DOHH2 (cell line): ENCODE data around the gene MGAT4A.

ENCODE experiments used
- H3F3A ChIP-seq: fragments of 200-600 bp; sonication (generic), shearing (Covaris generic); 2 replicates; pipeline ENCODE4 v1.6.0; 2016; ENCODE audit warnings: antibody characterized with exemption, mild to moderate bottlenecking; ENCODE audit not compliant: control insufficient read depth, insufficient read depth
- H3K27ac ChIP-seq: fragments of 200-600 bp; sonication (generic); 2 replicates; pipeline ENCODE4 v1.5.1; 2014; ENCODE audit warnings: low read depth, mild to moderate bottlenecking, low read length, moderate library complexity
- H3K27me3 ChIP-seq: fragments of 200-600 bp; sonication (generic); 2 replicates; pipeline ENCODE4 v1.6.1; 2014; ENCODE audit warnings: mild to moderate bottlenecking, low read length, mixed read lengths; ENCODE audit not compliant: control insufficient read depth
- H3K36me3 ChIP-seq: fragments of 200-600 bp; sonication (generic); 2 replicates; pipeline ENCODE4 v1.6.1; 2014; ENCODE audit warnings: mild to moderate bottlenecking, low read length, moderate library complexity, mixed read lengths; ENCODE audit not compliant: control insufficient read depth
- H3K4me1 ChIP-seq: fragments of 200-600 bp; sonication (generic); 2 replicates; pipeline ENCODE4 v1.6.1; 2014; ENCODE audit warnings: mild to moderate bottlenecking, low read length, mixed read lengths; ENCODE audit not compliant: control insufficient read depth
- H3K4me2 ChIP-seq: fragments of 200-600 bp; sonication (generic); 2 replicates; pipeline ENCODE4 v1.6.0; 2014; ENCODE audit warnings: mild to moderate bottlenecking, low read length, moderate library complexity
- H3K4me3 ChIP-seq: fragments of 200-600 bp; sonication (generic); 2 replicates; pipeline ENCODE4 v1.5.1; 2014; ENCODE audit warnings: mild to moderate bottlenecking, low read length, mixed read lengths
- H3K79me2 ChIP-seq: fragments of 200-600 bp; sonication (generic); 2 replicates; pipeline ENCODE4 v1.6.1; 2014; ENCODE audit warnings: mild to moderate bottlenecking, low read length, mixed read lengths; ENCODE audit not compliant: control insufficient read depth
- H3K9me2 ChIP-seq: fragments of 200-600 bp; sonication (generic); replicated peaks from 2 replicates; pipeline ENCODE4 v1.6.1; 2014; ENCODE audit warnings: mild to moderate bottlenecking, low read length, mixed read lengths; ENCODE audit not compliant: control insufficient read depth
- H3K9me3 ChIP-seq: fragments of 200-600 bp; sonication (generic); 2 replicates; pipeline ENCODE4 v1.6.1; 2014; ENCODE audit warnings: antibody characterized with exemption, low read length, mixed read lengths; ENCODE audit not compliant: control insufficient read depth, insufficient read depth
- H4K20me1 ChIP-seq: fragments of 200-600 bp; sonication (generic); 2 replicates; pipeline ENCODE4 v1.6.0; 2014; ENCODE audit warnings: low read depth, mild to moderate bottlenecking, antibody characterized with exemption, low read length, moderate library complexity; ENCODE audit not compliant: control insufficient read depth, insufficient read depth
- EZH2phosphoT487 ChIP-seq: fragments of 200-600 bp; sonication (generic); IDR thresholded peaks from 2 replicates; pipeline ENCODE4 v1.6.1; 2017; ENCODE audit warnings: borderline replicate concordance, mild to moderate bottlenecking, antibody characterized with exemption, low read length, moderate library complexity, mixed read lengths
- TF ChIP-seq, protein P1 (sequence below): fragments of 200-600 bp; sonication (generic); IDR thresholded peaks from one replicate; pipeline ENCODE4 v1.5.1; 2014; ENCODE audit warnings: antibody characterized with exemption, mild to moderate bottlenecking, low read depth, low read length; ENCODE audit not compliant: poor library complexity, severe bottlenecking

MGAT4A gene

DNA sequence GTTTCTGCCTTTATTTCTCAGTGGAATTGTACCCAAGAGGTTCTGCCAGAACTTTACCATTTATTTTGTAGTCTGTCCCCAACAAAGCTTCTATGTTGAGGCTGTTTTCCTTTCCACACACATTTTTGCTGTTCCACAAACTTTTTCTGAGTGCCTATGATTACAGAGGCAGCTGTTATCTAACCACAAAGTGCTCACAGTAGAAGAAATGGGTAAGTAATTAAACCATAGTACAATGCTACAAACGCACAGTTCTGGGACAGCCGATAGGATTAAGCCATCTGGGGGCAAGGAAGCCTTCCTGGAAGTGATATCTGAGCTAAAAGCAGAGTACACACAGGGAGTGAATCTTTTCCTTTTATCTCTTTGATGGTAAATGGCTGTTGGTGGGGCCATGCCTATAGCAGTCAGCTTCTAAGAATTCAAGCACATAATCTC is 3.9 kb upstream of the MGAT4A start:
- Histone ChIP-seq H3K4me3 (no peak overlapping the region), H3K27ac (no peak overlapping the region), H3F3A (no peaks in the 10 kb centered on the region), H4K20me1 (no peaks in the 10 kb centered on the region), H3K36me3 (no peaks in the 10 kb centered on the region), H3K79me2 (no peaks in the 10 kb centered on the region), H3K4me2 (no peak overlapping the region), H3K9me2 (no peaks in the 10 kb centered on the region), H3K27me3 (peaks cover 27% of the 10 kb centered on the region), H3K4me1 (peaks cover 27% of the 10 kb centered on the region), H3K9me3 (no peaks in the 10 kb centered on the region)
- TF ChIP-seq EZH2phosphoT487: no peak
- TF ChIP-seq, protein P1, sequence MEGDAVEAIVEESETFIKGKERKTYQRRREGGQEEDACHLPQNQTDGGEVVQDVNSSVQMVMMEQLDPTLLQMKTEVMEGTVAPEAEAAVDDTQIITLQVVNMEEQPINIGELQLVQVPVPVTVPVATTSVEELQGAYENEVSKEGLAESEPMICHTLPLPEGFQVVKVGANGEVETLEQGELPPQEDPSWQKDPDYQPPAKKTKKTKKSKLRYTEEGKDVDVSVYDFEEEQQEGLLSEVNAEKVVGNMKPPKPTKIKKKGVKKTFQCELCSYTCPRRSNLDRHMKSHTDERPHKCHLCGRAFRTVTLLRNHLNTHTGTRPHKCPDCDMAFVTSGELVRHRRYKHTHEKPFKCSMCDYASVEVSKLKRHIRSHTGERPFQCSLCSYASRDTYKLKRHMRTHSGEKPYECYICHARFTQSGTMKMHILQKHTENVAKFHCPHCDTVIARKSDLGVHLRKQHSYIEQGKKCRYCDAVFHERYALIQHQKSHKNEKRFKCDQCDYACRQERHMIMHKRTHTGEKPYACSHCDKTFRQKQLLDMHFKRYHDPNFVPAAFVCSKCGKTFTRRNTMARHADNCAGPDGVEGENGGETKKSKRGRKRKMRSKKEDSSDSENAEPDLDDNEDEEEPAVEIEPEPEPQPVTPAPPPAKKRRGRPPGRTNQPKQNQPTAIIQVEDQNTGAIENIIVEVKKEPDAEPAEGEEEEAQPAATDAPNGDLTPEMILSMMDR: no peak

DNA sequence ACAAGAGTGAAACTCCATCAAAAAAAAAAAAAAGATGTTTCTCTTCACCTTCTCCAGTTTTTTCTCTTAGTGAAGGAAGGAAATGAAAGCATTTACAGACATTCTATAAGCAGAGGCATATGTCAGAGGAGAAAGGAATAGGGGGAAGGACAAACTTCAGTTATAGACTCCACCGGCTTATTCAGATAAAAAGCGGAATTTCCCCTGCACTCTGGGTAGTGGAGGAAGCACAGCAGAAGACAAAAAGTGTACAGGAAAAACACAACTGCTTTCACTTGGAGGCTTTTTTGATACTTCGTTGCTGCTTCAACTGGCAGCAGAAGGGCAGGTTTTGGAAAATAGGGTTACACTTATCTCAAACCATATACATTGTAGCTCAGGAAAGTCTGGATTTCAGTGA is 3.2 kb upstream of the MGAT4A start:
- Histone ChIP-seq H3K9me2 (no peaks in the 10 kb centered on the region), H3F3A (peaks cover under 1% of the 10 kb centered on the region; the same call in 1 of the 2 replicates), H3K4me3 (no peak overlapping the region), H3K4me2 (peak overlapping the region; percentile 31; the same call in 1 of the 2 replicates), H4K20me1 (no peaks in the 10 kb centered on the region), H3K36me3 (no peaks in the 10 kb centered on the region), H3K4me1 (peaks cover 34% of the 10 kb centered on the region), H3K27me3 (peaks cover 33% of the 10 kb centered on the region), H3K9me3 (no peaks in the 10 kb centered on the region), H3K27ac (no peak overlapping the region), H3K79me2 (no peaks in the 10 kb centered on the region)
- TF ChIP-seq EZH2phosphoT487: no peak
- TF ChIP-seq, protein P1: no peak

DNA sequence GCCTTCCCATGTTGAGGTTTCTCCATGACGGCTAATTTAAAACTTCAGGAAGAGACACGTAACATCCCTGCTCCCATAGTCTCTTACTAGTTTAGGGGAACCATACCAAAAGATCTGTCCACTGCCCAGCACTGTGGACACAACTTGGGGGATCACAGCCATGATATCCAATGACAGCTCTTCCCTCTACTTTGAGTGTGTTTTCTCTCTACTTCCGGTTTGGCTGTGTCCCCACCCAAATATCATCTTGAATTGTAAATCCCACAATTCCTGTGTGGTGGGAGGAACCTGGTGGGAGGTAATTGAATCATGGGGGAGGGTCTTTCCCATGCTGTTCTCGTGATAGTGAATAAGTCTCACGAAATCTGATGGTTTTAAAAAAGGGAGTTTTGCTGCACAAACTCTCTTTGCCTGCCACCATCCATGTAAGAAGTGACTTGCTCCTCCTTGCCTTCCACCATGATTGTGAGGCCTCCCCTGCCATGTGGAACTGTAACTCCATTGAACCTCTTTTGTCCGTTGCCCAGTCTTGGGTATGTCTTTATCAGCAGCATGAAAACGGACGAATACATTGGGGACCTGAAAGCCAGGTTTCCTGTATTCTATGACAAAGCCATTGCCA is 1.6 kb upstream of the MGAT4A start:
- Histone ChIP-seq H3K4me3 (peak overlapping the region; percentile 76; the same call in 1 of the 2 replicates), H3F3A (peaks cover 2% of the 10 kb centered on the region; the same call in 1 of the 2 replicates), H4K20me1 (no peaks in the 10 kb centered on the region), H3K4me1 (peaks cover 48% of the 10 kb centered on the region), H3K27ac (no peak overlapping the region), H3K4me2 (peak overlapping the region; percentile 74), H3K9me3 (no peaks in the 10 kb centered on the region), H3K9me2 (no peaks in the 10 kb centered on the region), H3K27me3 (peaks cover 30% of the 10 kb centered on the region), H3K36me3 (no peaks in the 10 kb centered on the region), H3K79me2 (no peaks in the 10 kb centered on the region)
- TF ChIP-seq EZH2phosphoT487: no peak
- TF ChIP-seq, protein P1: no peak
